ENCODE measurements around the gene MXRA7.

The MXRA7 gene

DNA sequence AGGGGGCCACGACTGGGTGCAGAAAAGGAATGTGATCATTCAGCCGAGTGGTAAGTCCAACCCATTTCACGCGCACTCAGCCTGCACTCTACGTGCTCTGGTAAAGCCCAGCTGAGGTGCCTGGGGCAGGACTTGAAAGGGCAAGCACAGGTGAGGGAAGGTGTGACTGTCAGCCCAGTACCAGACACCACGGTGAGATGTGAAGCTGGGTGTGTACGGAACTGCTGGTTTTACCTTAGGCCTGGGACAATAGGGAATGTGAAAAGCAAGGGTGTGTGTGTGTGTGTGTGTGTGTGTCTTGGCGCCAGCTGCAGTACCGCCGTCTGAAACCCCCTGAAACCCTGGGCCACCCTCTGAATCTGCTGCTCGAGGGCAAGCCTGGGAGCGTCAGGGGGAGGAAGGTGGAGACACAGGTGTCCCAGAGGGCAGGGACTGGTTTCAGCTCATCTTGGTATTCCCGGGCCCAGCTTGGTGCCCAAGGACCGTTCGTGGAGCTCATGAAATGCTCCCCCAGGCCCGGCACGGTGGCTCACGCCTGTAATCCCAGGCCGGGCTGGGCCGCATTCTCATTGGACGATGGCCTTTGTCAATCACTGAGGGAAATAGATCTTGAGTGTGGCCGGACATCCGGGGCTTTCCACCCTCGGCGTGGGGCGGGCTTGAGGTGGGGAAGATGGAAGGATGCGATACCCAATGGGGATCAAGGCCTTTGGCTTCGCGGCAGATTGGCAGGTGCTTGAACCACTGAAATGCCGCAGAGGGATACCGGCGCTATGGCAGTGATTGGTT lies 39.4 kb downstream of the MXRA7 start:
- H3K4me1 Mint-ChIP-seq: peaks cover 24% of the 10 kb centered on the region
- DNase-seq (ENCODE audit: low spot score in 2 of 2): peak; percentile 95 to 99
- no peaks in the 10 kb centered on the region for H3K9me3 Mint-ChIP-seq

DNA sequence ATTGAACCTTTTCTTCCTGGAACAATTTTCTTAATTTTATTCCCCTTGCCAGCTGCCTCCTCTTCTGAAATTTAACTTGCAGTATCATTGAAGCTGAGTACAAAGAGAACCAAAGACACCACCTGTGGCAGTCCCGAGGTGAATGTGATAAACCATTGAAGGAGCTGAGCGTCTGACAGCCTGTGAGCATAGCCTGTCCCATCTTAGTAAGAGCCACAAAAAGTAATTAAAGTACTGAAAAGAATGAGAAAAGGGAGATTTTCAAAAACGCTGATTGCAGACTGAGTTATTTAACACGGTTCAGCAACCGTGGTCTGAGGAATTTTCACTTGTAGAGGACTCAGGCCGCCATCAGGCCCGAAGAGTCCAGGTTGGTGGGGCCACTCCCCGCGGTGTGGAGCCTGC lies 40.0 kb downstream of the MXRA7 start:
- no peak for DNase-seq (ENCODE audit: low spot score in 2 of 2)
- ATAC-seq: no peak
- Mint-ChIP-seq H3K9me3 (no peaks in the 10 kb centered on the region), H3K36me3 (peaks cover 7% of the 10 kb centered on the region), H3K27ac (peak overlapping the region; percentile 96), H3K4me3 (peak overlapping the region; percentile 79), H3K4me1 (peaks cover 24% of the 10 kb centered on the region)

More for the DNA sequence above, 39.4 kb downstream of the MXRA7 start:
- peak; percentile 99 for ATAC-seq
- H3K27ac Mint-ChIP-seq: peak overlapping the region; percentile 96
- peaks cover 7% of the 10 kb centered on the region for H3K36me3 Mint-ChIP-seq
- H3K4me3 Mint-ChIP-seq: peak overlapping the region; percentile 79

DNA sequence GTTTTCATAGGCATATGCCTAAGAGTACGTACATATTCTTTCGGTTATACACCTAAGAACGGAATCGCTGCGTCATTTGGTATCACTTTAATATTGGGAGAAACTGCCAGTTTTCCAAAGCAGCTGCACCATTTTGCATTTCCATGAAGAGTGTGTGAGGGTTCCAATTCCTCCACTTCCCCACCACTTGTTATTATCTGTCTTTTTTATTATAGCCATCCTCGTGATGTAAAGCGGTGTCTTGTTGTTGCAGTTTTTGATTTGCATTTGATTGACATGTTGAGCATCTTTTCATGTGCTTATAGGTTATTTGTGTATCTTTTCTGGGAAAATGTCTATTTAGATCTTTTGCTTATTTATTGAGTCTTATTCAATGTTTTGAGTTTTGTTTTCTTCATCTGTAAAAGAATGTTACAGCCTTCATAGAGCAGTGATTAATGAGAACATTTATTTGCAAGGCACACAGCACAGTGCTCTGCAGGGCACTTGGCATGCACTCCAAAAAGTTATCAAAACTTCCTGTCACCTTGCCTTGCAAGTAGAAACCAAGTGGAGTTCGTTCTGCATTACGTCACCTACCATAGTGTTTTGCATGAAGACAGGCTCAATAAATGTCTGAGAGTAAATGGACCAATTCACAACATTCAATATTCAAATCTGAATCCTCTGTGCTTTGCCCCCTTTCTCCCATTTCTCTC lies 40.6 kb downstream of the MXRA7 start:
- peak overlapping the region; percentile 79 for H3K4me3 Mint-ChIP-seq
- DNase-seq (ENCODE audit: low spot score in 2 of 2) (no peak), ATAC-seq (no peak)
- peak overlapping the region; percentile 96 for H3K27ac Mint-ChIP-seq
- H3K36me3 Mint-ChIP-seq: peaks cover 7% of the 10 kb centered on the region
- H3K4me1 Mint-ChIP-seq: peaks cover 24% of the 10 kb centered on the region
- H3K9me3 Mint-ChIP-seq: no peaks in the 10 kb centered on the region

DNA sequence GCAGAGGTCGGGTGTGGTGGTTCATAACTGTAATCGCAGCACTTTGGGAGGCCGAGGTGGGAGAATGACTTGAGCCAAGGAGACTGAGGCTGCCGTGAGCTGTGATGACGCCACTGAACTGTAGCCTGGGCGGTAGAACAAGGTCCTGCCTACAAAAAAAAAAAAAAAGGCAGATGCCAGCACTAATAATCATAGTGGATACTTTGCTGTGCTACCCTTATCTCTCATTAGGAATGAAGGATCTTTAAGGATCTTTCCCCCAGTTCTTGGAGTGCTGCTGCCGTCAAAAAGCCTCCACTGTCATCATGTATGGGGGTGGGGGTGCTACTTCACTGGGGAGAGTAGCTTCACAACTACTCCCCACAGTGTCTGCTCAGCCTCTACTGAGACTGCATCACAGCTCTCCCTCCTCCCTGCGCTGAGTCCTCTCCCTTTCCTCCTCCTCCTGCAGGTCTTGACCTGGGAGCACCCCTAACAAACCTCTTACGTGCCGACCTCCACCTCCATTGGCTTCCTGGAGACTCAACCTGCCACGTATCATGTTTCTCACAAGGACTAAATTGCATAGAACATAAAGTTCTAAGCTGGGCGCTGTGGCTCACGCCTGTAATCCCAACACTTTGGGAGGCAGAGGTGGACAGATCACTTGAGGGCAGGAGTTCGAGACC lies 42.8 kb downstream of the MXRA7 start:
- peaks cover 24% of the 10 kb centered on the region for H3K4me1 Mint-ChIP-seq
- no peak overlapping the region for H3K27ac Mint-ChIP-seq
- H3K9me3 Mint-ChIP-seq: no peaks in the 10 kb centered on the region
- DNase-seq (ENCODE audit: low spot score in 2 of 2) (no peak), ATAC-seq (no peak)
- no peak overlapping the region for H3K4me3 Mint-ChIP-seq
- H3K36me3 Mint-ChIP-seq: peaks cover 7% of the 10 kb centered on the region

DNA sequence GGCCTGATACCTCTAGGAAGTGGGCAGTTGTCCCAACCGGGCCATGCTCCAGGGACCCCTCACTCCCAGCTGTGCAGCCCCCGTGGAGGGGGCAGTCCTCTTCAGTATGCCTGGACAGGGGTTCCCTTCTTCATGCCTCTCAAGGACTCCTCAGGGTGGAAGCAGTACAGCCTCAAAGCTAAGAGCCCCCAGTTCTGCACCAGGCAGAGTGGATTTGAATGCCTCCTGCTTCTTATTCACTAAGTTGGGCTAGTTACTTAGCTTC lies 43.3 kb downstream of the MXRA7 start:
- H3K36me3 Mint-ChIP-seq: peaks cover 7% of the 10 kb centered on the region

DNA sequence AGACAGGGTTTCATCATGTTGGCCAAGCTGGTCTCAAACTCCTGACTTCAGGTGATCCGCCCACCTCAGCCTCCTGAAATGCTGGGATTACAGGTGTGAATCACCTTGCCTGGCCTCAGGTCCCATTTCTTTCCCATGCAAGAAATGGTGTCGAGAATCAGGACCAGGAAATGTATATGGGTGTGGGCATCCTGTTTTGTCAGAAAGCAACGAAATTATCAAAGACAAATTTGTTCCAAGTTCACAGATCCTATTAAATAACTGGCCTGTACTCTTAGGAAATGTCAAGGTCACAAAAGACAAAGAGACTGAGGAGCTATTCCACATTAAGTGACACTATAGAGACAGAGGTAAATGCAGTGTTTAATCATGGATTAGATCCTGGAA lies 50.1 kb downstream of the MXRA7 start:
- Mint-ChIP-seq H3K27ac (peak overlapping the region; percentile 94), H3K4me3 (peak overlapping the region; percentile 62)

More for the DNA sequence above, 43.3 kb downstream of the MXRA7 start:
- DNase-seq (ENCODE audit: low spot score in 2 of 2) (no peak), ATAC-seq (no peak)
- Mint-ChIP-seq H3K9me3 (no peaks in the 10 kb centered on the region), H3K27ac (no peak overlapping the region), H3K4me1 (peaks cover 21% of the 10 kb centered on the region), H3K4me3 (no peak overlapping the region)

DNA sequence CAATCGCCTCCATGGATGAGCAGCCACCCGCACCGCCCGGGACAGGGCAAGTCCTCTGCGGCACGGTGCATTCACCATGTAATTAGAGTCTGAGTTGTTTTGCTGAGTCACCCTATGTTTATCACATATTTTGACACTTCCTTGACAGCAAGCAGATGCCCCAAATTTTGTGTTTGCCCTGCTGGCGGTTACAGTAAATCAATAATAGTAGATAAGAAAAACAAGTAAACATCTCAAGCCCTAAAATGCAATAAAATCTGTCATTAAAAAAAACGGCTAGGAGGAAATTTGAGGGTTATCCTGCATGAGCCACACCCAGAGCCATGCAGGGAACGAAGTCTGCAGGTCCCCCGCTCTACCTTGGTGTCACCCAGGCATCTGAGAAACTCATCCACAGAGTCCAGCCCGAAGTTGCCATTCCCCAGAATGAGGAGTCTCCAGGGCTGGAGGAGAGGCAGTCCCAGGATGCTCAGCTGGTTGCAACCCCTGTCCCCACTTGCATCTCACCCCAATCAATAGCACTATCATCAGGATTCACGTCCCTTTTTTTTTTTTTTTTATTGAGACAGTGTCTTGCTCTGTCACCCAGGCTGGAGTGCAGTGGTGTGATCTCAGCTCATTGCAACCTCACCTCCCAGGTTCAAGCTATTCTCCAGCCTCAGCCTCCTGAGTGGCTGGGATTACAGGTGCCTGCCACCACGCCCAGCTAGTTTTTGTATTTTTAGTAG lies 50.7 kb downstream of the MXRA7 start:
- no peaks in the 10 kb centered on the region for H3K9me3 Mint-ChIP-seq
- peaks cover 30% of the 10 kb centered on the region for H3K4me1 Mint-ChIP-seq
- peak; percentile 92 for ATAC-seq
- no peak for DNase-seq (ENCODE audit: low spot score in 2 of 2)
- H3K27ac Mint-ChIP-seq: peak overlapping the region; percentile 94
- peak overlapping the region; percentile 62 for H3K4me3 Mint-ChIP-seq
- peaks cover 4% of the 10 kb centered on the region for H3K36me3 Mint-ChIP-seq

More for the DNA sequence above, 50.1 kb downstream of the MXRA7 start:
- ATAC-seq (no peak), DNase-seq (ENCODE audit: low spot score in 2 of 2) (no peak)
- Mint-ChIP-seq H3K4me1 (peaks cover 30% of the 10 kb centered on the region), H3K36me3 (peaks cover 4% of the 10 kb centered on the region), H3K9me3 (no peaks in the 10 kb centered on the region)

DNA sequence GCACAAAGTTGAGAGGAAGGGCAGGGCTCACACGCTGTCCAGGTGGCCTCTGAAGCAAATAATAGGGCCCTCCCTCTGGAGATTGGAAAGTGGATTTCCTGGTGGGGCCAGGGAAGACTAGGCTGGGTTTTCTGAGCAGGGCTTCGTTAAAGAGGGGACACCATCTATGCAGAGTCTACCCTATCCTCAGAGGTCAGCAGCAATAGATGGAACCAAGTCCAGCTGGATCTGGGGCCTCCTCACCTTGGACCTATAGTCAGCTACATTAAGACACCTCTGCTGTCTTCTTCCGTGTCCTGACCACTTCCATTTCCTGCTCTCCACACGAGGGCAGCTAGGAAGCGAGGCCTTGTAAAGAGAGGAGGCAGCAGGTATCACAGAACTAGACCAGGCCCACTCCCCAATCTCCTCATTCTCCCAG lies 52.5 kb downstream of the MXRA7 start:
- H3K9me3 Mint-ChIP-seq: no peaks in the 10 kb centered on the region
- DNase-seq (ENCODE audit: low spot score in 2 of 2) (no peak), ATAC-seq (peak; percentile 48)
- H3K4me1 Mint-ChIP-seq: peaks cover 30% of the 10 kb centered on the region
- peak overlapping the region; percentile 16 for H3K4me3 Mint-ChIP-seq
- H3K27ac Mint-ChIP-seq: peak overlapping the region; percentile 94
- peaks cover 4% of the 10 kb centered on the region for H3K36me3 Mint-ChIP-seq

DNA sequence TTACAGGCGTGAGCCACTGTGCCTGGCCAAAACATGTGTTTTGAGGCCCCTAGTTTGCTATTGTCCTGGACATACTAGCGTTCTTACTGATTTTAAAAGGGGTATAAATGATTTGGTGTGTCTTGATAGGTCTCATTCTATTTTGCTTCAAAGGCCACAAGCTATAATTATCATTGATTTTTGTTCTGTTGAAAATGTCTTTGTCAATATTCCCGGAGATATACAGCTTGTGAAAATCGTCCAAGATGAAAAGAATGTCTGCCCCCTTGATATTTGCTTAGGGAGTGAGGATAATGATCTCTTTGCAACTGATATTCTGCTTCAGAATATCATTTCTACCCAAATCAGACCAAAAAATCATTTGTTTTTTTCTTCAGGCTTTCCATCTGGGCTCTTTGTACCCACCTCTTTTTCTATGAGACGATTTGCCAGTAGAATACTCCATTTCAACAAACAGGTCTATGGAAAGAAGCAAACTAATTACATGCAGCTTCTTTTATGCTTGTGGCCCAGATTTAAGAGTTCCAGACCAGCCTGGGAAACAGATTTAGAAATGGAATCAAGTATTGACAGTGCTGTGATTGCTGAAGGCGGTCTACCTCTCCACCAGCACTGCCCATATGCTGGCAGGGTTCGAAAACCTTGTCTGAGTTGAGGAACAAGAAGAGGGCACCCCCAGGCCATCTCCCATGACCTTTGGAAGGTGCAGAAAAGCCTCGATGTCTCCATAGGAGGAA lies 53.1 kb downstream of the MXRA7 start:
- Mint-ChIP-seq H3K4me1 (peaks cover 30% of the 10 kb centered on the region), H3K4me3 (no peak overlapping the region), H3K27ac (peak overlapping the region; percentile 94), H3K9me3 (no peaks in the 10 kb centered on the region), H3K36me3 (peaks cover 4% of the 10 kb centered on the region)
- ATAC-seq: no peak
- DNase-seq (ENCODE audit: low spot score in 2 of 2): no peak

DNA sequence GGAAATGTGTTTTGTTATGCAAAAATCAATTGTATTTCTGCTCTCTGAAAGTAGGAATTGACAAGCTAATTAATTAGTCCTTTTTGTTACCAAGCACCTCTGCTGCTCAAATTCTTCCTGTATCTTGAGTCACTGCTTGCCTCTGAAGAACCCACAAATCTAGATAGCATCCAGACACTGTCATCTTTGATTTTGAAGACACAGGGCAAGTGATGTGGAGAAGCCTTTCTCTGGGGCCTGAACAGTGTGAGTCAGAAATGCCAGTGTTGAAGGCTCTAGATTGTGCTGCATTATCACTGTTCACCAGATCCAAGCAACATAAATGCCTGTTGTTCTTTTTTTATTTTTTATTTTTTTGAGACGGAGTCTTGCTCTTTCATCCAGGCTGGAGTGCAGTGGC lies 56.4 kb downstream of the MXRA7 start:
- DNase-seq (ENCODE audit: low spot score in 2 of 2): no peak
- ATAC-seq: no peak
- H3K9me3 Mint-ChIP-seq: no peaks in the 10 kb centered on the region
- H3K4me3 Mint-ChIP-seq: no peak overlapping the region
- peaks cover under 1% of the 10 kb centered on the region for H3K36me3 Mint-ChIP-seq
- no peak overlapping the region for H3K27ac Mint-ChIP-seq
- peaks cover 24% of the 10 kb centered on the region for H3K4me1 Mint-ChIP-seq

DNA sequence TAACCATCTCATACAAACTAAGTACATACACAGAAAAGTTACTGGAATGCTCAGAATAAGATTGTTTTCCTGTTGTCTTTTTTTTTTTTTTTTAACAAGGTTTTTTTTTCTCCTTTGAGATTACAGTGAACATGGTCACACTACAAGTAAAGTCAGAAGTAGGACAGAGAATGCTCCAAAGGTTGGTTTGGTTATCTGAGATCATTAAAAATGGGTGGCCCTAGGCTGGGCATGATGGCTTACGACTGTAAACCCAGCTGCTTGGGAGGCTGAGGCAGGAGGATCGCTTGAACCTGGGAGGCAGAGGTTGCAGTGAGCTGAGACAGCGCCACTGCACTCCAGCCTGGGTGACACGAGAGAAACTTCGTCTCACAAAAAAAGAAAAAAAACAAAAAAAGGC lies 60.3 kb downstream of the MXRA7 start:
- DNase-seq (ENCODE audit: low spot score in 2 of 2): no peak
- no peak overlapping the region for H3K4me3 Mint-ChIP-seq
- peaks cover 13% of the 10 kb centered on the region for H3K4me1 Mint-ChIP-seq
- H3K36me3 Mint-ChIP-seq: no peaks in the 10 kb centered on the region
- peaks cover 7% of the 10 kb centered on the region for H3K9me3 Mint-ChIP-seq
- ATAC-seq: no peak
- no peak overlapping the region for H3K27ac Mint-ChIP-seq

DNA sequence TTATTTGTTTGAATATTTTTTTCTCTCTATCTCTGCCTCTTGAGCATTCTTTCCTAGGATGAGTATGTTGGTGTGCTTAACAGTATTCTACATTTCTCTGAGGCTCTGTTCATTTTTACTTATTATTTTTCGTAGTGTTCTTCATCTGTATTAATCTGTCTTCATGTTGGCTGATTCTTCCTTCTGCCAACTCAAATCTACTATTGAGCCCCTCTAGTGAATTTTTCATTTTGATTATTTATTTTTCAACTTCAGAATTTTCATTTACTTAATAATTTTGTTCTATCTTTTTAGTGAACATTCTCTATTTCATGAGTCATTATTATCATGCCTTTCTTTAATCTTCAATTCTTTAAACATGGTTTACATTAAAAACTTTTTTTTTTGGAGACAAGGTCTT lies 64.1 kb downstream of the MXRA7 start:
- H3K4me3 Mint-ChIP-seq: no peak overlapping the region
- no peaks in the 10 kb centered on the region for H3K36me3 Mint-ChIP-seq
- no peak for ATAC-seq
- no peak for DNase-seq (ENCODE audit: low spot score in 2 of 2)
- no peak overlapping the region for H3K27ac Mint-ChIP-seq
- peaks cover 11% of the 10 kb centered on the region for H3K4me1 Mint-ChIP-seq
- peaks cover 7% of the 10 kb centered on the region for H3K9me3 Mint-ChIP-seq

DNA sequence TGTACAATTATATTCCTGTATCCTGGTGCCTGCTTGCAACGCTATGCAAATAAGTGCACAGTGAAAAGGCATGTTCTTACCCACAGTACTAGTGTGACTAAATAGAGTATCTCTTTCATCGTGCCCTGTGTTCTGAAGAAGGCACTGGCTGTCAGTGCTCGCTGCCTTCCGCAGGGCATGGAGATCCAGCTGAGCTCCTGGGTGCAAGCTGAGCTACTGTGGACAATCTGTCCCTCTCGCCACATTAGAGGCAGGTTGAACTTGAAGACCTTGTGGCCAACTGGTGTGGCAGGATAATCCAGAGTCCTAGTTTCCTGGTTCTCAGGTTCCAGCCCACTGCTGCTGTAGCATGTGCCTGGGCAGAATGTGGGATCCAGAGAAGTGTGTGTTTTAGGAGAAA lies 65.3 kb downstream of the MXRA7 start:
- Mint-ChIP-seq H3K27ac (no peak overlapping the region), H3K9me3 (peaks cover 7% of the 10 kb centered on the region), H3K4me1 (peaks cover 4% of the 10 kb centered on the region), H3K4me3 (no peak overlapping the region), H3K36me3 (no peaks in the 10 kb centered on the region)
- no peak for DNase-seq (ENCODE audit: low spot score in 2 of 2)
- ATAC-seq: no peak

DNA sequence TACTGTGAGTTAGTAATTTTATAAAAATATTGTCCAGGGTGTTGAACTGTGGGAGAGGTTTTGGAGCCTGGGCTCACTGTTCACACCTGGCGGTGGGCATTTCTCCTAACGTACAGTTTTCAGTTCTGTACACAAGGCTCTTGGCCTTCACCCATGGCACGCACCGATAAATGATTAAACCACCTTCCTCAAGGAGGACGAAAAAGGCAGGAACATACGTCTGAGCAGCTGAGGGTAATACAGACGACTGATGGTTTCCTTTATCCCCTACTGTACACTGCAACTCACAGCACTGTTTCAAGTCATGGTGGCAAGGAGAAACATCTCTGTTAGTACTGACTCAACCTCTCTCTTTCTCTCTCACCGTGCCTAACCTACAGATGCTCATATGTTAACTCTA lies 65.8 kb downstream of the MXRA7 start:
- H3K36me3 Mint-ChIP-seq: no peaks in the 10 kb centered on the region
- peaks cover 7% of the 10 kb centered on the region for H3K9me3 Mint-ChIP-seq
- H3K27ac Mint-ChIP-seq: no peak overlapping the region
- DNase-seq (ENCODE audit: low spot score in 2 of 2): no peak
- ATAC-seq: no peak
- no peak overlapping the region for H3K4me3 Mint-ChIP-seq
- H3K4me1 Mint-ChIP-seq: peaks cover 4% of the 10 kb centered on the region
